ENCODE data around the gene ZNF284.
"Not testable (repeated sequence)": the region's sequence is repeated elsewhere in the genome, so short reads cannot be mapped to it uniquely, and the experiment has no call there.

The ZNF284 gene

DNA sequence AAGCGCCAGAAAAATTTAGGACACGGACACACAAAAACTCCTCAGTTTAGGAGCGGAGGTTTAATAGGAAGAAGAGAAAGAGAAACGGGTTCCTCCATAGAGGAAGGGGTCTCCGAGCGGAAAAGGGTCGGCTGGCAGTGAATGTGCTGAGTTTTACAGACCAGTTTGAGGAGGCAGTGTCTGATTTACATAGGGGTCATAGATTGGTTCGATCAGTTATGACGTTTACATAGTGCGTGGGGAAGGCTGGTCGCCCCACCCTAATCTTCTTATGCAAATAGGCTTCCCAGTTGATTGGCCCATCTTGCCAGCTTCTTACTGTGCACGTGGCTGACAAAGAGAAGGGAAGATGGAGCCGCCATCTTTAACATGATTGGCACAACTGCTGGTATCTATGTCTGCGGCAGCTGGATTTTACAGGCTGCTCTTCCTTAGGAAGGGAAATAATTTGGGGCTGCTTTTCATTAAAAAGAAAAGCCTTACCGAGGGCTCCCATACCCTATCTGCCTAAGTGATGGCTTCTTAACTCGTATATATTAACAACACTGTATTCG lies 40.0 kb downstream of the ZNF284 start:
- peak; percentile 24 for DNase-seq (ENCODE audit: low spot score)

- no peak for DNase-seq (ENCODE audit: low spot score)
Observed at GRCh38 chr19:44112802-44113137, 40.8 kb downstream of the ZNF284 start.

GRCh38 chr19:44113138-44113783 lies 41.3 kb downstream of the ZNF284 start, which contains the start of gene ZNF225:
TSS of gene ZNF225 (plus strand) at chr19:44113399. CDS start at chr19:44115828, 2,429 bp downstream.
- peak; percentile 100 for DNase-seq (ENCODE audit: low spot score)

GRCh38 chr19:44113784-44114390 lies 41.9 kb downstream of the ZNF284 start:
- no peak for DNase-seq (ENCODE audit: low spot score)

DNA sequence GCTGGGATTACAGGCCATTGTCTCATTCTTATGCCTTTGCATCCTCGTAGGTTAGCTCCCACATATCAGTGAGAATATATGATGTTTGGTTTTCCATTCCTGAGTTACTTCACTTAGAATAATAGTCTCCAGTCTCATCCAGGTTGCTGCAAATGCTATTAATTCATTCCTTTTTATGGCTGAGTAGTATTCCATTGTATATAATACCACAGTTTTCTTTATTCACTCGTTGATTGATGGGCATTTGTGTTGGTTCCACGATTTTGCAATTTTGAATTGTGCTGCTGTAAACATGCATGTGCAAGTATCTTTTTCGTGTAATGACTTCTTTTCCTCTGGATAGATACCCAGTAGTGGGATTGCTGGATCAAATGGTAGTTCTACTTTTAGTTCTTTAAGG lies 49.2 kb downstream of the ZNF284 start:
- DNase-seq (ENCODE audit: low spot score) = not testable (repeated sequence)

- DNase-seq (ENCODE audit: low spot score) = no peak
Observed at GRCh38 chr19:44131955-44132354, 60.0 kb downstream of the ZNF284 start.

All from pons (tissue), 1 donor.